ENCODE measurements around the gene SNCAIP.

SNCAIP gene

DNA sequence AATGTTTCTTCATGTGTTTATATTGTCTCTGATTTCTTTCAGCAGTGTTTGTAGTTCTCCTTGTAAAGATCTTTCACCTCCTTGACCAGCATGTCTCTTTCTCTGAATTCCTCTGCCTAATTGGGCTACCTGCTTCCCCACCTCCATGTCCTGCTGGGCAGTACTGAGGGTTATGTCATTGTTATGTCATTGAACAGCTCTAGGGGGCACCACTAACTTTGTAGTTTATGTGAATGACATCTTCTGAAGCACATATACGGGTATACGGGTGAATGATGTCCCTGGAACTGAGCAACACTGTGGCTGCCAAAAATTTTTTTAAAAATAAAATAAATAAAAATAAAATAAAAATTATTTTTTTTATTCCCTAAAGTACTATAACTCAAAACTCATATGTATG is 16.9 kb upstream of the SNCAIP start:
- H3K36me3 ChIP-seq (ENCODE audit: control insufficient read depth, insufficient read depth, low read length), result no peaks in the 10 kb centered on the region
- H3K9me3 ChIP-seq (ENCODE audit: control insufficient read depth, low read length), result no peaks in the 10 kb centered on the region
- no peak overlapping the region for H3K4me3 ChIP-seq (ENCODE audit: insufficient read depth, low read depth, low read length, poor library complexity, severe bottlenecking)
- no peaks in the 10 kb centered on the region for H3K4me1 ChIP-seq (ENCODE audit: control insufficient read depth, insufficient read depth, low read length, poor library complexity, severe bottlenecking)
- no peak overlapping the region for H3K27ac ChIP-seq (ENCODE audit: insufficient read depth, low read length, poor library complexity, severe bottlenecking)
- no peak for DNase-seq
- H3K27me3 ChIP-seq (replicated peaks; ENCODE audit: control insufficient read depth, insufficient read depth, low read length, poor library complexity, severe bottlenecking), result no peaks in the 10 kb centered on the region

DNA sequence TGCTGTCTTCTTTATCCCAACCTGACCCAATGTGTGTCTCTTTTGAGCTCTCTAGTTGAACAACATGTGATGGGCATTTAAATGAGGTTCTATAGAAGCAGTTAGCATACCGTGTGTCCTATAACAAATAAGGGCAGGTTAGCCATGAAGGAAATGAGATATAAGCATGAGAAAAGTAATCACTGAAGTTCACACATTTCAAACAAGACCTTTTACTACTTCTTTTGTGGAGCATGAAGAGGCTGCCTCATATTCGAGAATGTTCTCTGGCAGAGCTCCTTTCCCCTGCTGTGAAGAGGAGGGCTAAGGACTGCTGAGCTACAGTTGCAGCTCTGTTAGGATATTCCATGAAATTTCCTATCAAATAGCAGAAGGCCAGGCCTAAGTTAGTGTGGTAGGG is 15.2 kb upstream of the SNCAIP start:
- no peak for DNase-seq
- Histone ChIP-seq H3K27ac (ENCODE audit: insufficient read depth, low read length, poor library complexity, severe bottlenecking) (no peak overlapping the region), H3K4me1 (ENCODE audit: control insufficient read depth, insufficient read depth, low read length, poor library complexity, severe bottlenecking) (no peaks in the 10 kb centered on the region), H3K27me3 (replicated peaks; ENCODE audit: control insufficient read depth, insufficient read depth, low read length, poor library complexity, severe bottlenecking) (no peaks in the 10 kb centered on the region), H3K4me3 (ENCODE audit: insufficient read depth, low read depth, low read length, poor library complexity, severe bottlenecking) (no peak overlapping the region), H3K36me3 (ENCODE audit: control insufficient read depth, insufficient read depth, low read length) (no peaks in the 10 kb centered on the region), H3K9me3 (ENCODE audit: control insufficient read depth, low read length) (no peaks in the 10 kb centered on the region)

- Histone ChIP-seq H3K4me1 (ENCODE audit: control insufficient read depth, insufficient read depth, low read length, poor library complexity, severe bottlenecking) (no peaks in the 10 kb centered on the region), H3K9me3 (ENCODE audit: control insufficient read depth, low read length) (no peaks in the 10 kb centered on the region), H3K4me3 (ENCODE audit: insufficient read depth, low read depth, low read length, poor library complexity, severe bottlenecking) (no peak overlapping the region), H3K27me3 (replicated peaks; ENCODE audit: control insufficient read depth, insufficient read depth, low read length, poor library complexity, severe bottlenecking) (no peaks in the 10 kb centered on the region), H3K27ac (ENCODE audit: insufficient read depth, low read length, poor library complexity, severe bottlenecking) (no peak overlapping the region), H3K36me3 (ENCODE audit: control insufficient read depth, insufficient read depth, low read length) (no peaks in the 10 kb centered on the region)
- no peak for DNase-seq
These were observed 14.3 kb upstream of the SNCAIP start for GRCh38 chr5:122297587-122298298.

GRCh38 chr5:122300374-122300773 is 11.7 kb upstream of the SNCAIP start:
- Histone ChIP-seq H3K9me3 (ENCODE audit: control insufficient read depth, low read length) (no peaks in the 10 kb centered on the region), H3K4me3 (ENCODE audit: insufficient read depth, low read depth, low read length, poor library complexity, severe bottlenecking) (no peak overlapping the region), H3K27me3 (replicated peaks; ENCODE audit: control insufficient read depth, insufficient read depth, low read length, poor library complexity, severe bottlenecking) (no peaks in the 10 kb centered on the region), H3K27ac (ENCODE audit: insufficient read depth, low read length, poor library complexity, severe bottlenecking) (no peak overlapping the region), H3K36me3 (ENCODE audit: control insufficient read depth, insufficient read depth, low read length) (no peaks in the 10 kb centered on the region), H3K4me1 (ENCODE audit: control insufficient read depth, insufficient read depth, low read length, poor library complexity, severe bottlenecking) (no peaks in the 10 kb centered on the region)
- DNase-seq, result no peak

GRCh38 chr5:122301016-122301415 is 11.0 kb upstream of the SNCAIP start:
- Histone ChIP-seq H3K4me3 (ENCODE audit: insufficient read depth, low read depth, low read length, poor library complexity, severe bottlenecking) (no peak overlapping the region), H3K9me3 (ENCODE audit: control insufficient read depth, low read length) (no peaks in the 10 kb centered on the region)
- no peak for DNase-seq

GRCh38 chr5:122304471-122305215 is 7.4 kb upstream of the SNCAIP start:
- DNase-seq, result no peak
- H3K36me3 ChIP-seq (ENCODE audit: control insufficient read depth, insufficient read depth, low read length), result no peaks in the 10 kb centered on the region
- no peak overlapping the region for H3K27ac ChIP-seq (ENCODE audit: insufficient read depth, low read length, poor library complexity, severe bottlenecking)
- no peaks in the 10 kb centered on the region for H3K27me3 ChIP-seq (replicated peaks; ENCODE audit: control insufficient read depth, insufficient read depth, low read length, poor library complexity, severe bottlenecking)
- H3K4me1 ChIP-seq (ENCODE audit: control insufficient read depth, insufficient read depth, low read length, poor library complexity, severe bottlenecking), result no peaks in the 10 kb centered on the region
- H3K4me3 ChIP-seq (ENCODE audit: insufficient read depth, low read depth, low read length, poor library complexity, severe bottlenecking), result no peak overlapping the region
- no peaks in the 10 kb centered on the region for H3K9me3 ChIP-seq (ENCODE audit: control insufficient read depth, low read length)

More at GRCh38 chr5:122301016-122301415, 11.0 kb upstream of the SNCAIP start:
- H3K36me3 ChIP-seq (ENCODE audit: control insufficient read depth, insufficient read depth, low read length), result no peaks in the 10 kb centered on the region
- no peak overlapping the region for H3K27ac ChIP-seq (ENCODE audit: insufficient read depth, low read length, poor library complexity, severe bottlenecking)
- H3K4me1 ChIP-seq (ENCODE audit: control insufficient read depth, insufficient read depth, low read length, poor library complexity, severe bottlenecking), result no peaks in the 10 kb centered on the region
- no peaks in the 10 kb centered on the region for H3K27me3 ChIP-seq (replicated peaks; ENCODE audit: control insufficient read depth, insufficient read depth, low read length, poor library complexity, severe bottlenecking)

DNA sequence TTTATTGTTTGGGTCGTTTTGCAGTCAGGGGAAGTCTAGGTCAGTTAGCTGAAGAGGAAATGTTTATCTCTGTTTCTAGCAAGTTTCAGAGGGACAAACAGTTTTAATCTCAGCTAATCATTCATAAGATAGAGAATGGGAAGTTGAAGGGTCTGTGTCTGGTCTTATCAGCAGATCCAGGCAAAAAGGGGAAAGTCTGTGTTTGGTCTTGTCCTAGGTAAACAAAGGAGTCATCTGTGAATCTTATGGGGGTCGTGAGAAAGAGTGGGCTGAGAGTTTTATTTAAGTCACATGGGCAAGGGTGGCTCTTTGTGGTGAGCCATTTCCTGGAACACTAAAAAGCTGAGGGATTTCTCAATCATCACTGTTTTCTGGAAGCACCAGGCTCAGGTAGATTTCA is 5.6 kb upstream of the SNCAIP start:
- Histone ChIP-seq H3K27ac (ENCODE audit: insufficient read depth, low read length, poor library complexity, severe bottlenecking) (no peak overlapping the region), H3K4me1 (ENCODE audit: control insufficient read depth, insufficient read depth, low read length, poor library complexity, severe bottlenecking) (no peaks in the 10 kb centered on the region), H3K27me3 (replicated peaks; ENCODE audit: control insufficient read depth, insufficient read depth, low read length, poor library complexity, severe bottlenecking) (no peaks in the 10 kb centered on the region), H3K36me3 (ENCODE audit: control insufficient read depth, insufficient read depth, low read length) (no peaks in the 10 kb centered on the region), H3K9me3 (ENCODE audit: control insufficient read depth, low read length) (no peaks in the 10 kb centered on the region), H3K4me3 (ENCODE audit: insufficient read depth, low read depth, low read length, poor library complexity, severe bottlenecking) (no peak overlapping the region)
- no peak for DNase-seq

- Histone ChIP-seq H3K27me3 (replicated peaks; ENCODE audit: control insufficient read depth, insufficient read depth, low read length, poor library complexity, severe bottlenecking) (no peaks in the 10 kb centered on the region), H3K9me3 (ENCODE audit: control insufficient read depth, low read length) (no peaks in the 10 kb centered on the region), H3K4me3 (ENCODE audit: insufficient read depth, low read depth, low read length, poor library complexity, severe bottlenecking) (no peak overlapping the region), H3K4me1 (ENCODE audit: control insufficient read depth, insufficient read depth, low read length, poor library complexity, severe bottlenecking) (no peaks in the 10 kb centered on the region), H3K36me3 (ENCODE audit: control insufficient read depth, insufficient read depth, low read length) (no peaks in the 10 kb centered on the region), H3K27ac (ENCODE audit: insufficient read depth, low read length, poor library complexity, severe bottlenecking) (no peak overlapping the region)
- DNase-seq, result no peak
These were observed 1.1 kb upstream of the SNCAIP start for GRCh38 chr5:122310889-122311288.

GRCh38 chr5:122311497-122311960 is 508 bp upstream of the SNCAIP start:
- no peaks in the 10 kb centered on the region for H3K9me3 ChIP-seq (ENCODE audit: control insufficient read depth, low read length)
- H3K4me3 ChIP-seq (ENCODE audit: insufficient read depth, low read depth, low read length, poor library complexity, severe bottlenecking), result no peak overlapping the region
- H3K27ac ChIP-seq (ENCODE audit: insufficient read depth, low read length, poor library complexity, severe bottlenecking), result no peak overlapping the region
- H3K36me3 ChIP-seq (ENCODE audit: control insufficient read depth, insufficient read depth, low read length), result no peaks in the 10 kb centered on the region
- no peaks in the 10 kb centered on the region for H3K4me1 ChIP-seq (ENCODE audit: control insufficient read depth, insufficient read depth, low read length, poor library complexity, severe bottlenecking)
- H3K27me3 ChIP-seq (replicated peaks; ENCODE audit: control insufficient read depth, insufficient read depth, low read length, poor library complexity, severe bottlenecking), result no peaks in the 10 kb centered on the region
- DNase-seq, result no peak
